GF-D8 (cell line): ENCODE results near the gene TRPM3.
A peak's percentile ranks its signal among the peaks of the same experiment; 100 is the strongest.

ENCODE experiments used
- DNase-seq: peaks from one replicate; lab custom pipeline; 2025; lab: John Stamatoyannopoulos, UW

Gene TRPM3

GRCh38 chr9:70607926-70608325, 513.5 kb downstream of the TRPM3 start:
- peak; percentile 81 for DNase-seq

- no peak for DNase-seq
Observed at GRCh38 chr9:70607329-70607728, 514.1 kb downstream of the TRPM3 start.

- no peak for DNase-seq
Observed at GRCh38 chr9:70603020-70603411, 518.4 kb downstream of the TRPM3 start.

- peak; percentile 16 for DNase-seq
Observed at GRCh38 chr9:70602321-70603019, 519.0 kb downstream of the TRPM3 start.

- DNase-seq, result no peak
Observed at GRCh38 chr9:70601000-70601951, 520.1 kb downstream of the TRPM3 start.

- DNase-seq, result no peak
Observed at GRCh38 chr9:70600506-70600905, 520.9 kb downstream of the TRPM3 start.

- DNase-seq, result no peak
Observed at GRCh38 chr9:70597886-70598285, 523.5 kb downstream of the TRPM3 start.

- no peak for DNase-seq
Observed at GRCh38 chr9:70595211-70595610, 526.2 kb downstream of the TRPM3 start.

- no peak for DNase-seq
Observed at GRCh38 chr9:70594386-70594944, 527.0 kb downstream of the TRPM3 start.

GRCh38 chr9:70593241-70593640, 528.2 kb downstream of the TRPM3 start:
- DNase-seq, result no peak

GRCh38 chr9:70590315-70590677, 531.1 kb downstream of the TRPM3 start:
- no peak for DNase-seq

GRCh38 chr9:70589571-70590314, 531.7 kb downstream of the TRPM3 start:
- DNase-seq, result no peak

GRCh38 chr9:70588999-70589398, 532.4 kb downstream of the TRPM3 start:
- no peak for DNase-seq

- DNase-seq, result no peak
Observed at GRCh38 chr9:70588381-70588780, 533.0 kb downstream of the TRPM3 start.

- DNase-seq, result no peak
Observed at GRCh38 chr9:70587201-70587600, 534.2 kb downstream of the TRPM3 start.

- DNase-seq, result no peak
Observed at GRCh38 chr9:70586476-70586875, 534.9 kb downstream of the TRPM3 start.

GRCh38 chr9:70581955-70582350, 539.5 kb downstream of the TRPM3 start:
- no peak for DNase-seq

GRCh38 chr9:70581214-70581954, 540.0 kb downstream of the TRPM3 start:
- DNase-seq, result no peak

GRCh38 chr9:70580606-70581195, 540.7 kb downstream of the TRPM3 start:
- peak; percentile 26 for DNase-seq

- no peak for DNase-seq
Observed at GRCh38 chr9:70579686-70580085, 541.7 kb downstream of the TRPM3 start.

GRCh38 chr9:70578720-70579119, 542.7 kb downstream of the TRPM3 start:
- DNase-seq, result no peak
